T-helper 2 cell treated with Interferon-gamma antibody and Interleukin-4, amounts not matched to agents 5 μg/mL and 100 μg/mL, for 36 hours (primary cell): ENCODE results near the gene FBXO8.
"Not testable (repeated sequence)": the region's sequence is repeated elsewhere in the genome, so short reads cannot be mapped to it uniquely, and the experiment has no call there.

Source experiments
- DNase-seq: peaks from one replicate; pipeline ENCODE4 v3.0.0; 2021; ENCODE audit warnings: low spot score
- H3K27ac Mint-ChIP-seq: one replicate; pipeline ENCODE4 v1.8.0; 2021; ENCODE audit warnings: mild to moderate bottlenecking, mixed read lengths
- H3K27me3 Mint-ChIP-seq: one replicate; pipeline ENCODE4 v1.8.0; 2021; ENCODE audit warnings: low read depth, mixed read lengths
- H3K36me3 Mint-ChIP-seq: one replicate; pipeline ENCODE4 v1.8.0; 2021; ENCODE audit warnings: low read depth, mixed read lengths
- H3K4me1 Mint-ChIP-seq: one replicate; pipeline ENCODE4 v1.8.0; 2021; ENCODE audit warnings: low read depth, mixed read lengths
- H3K4me3 Mint-ChIP-seq: one replicate; pipeline ENCODE4 v1.8.0; 2022; ENCODE audit warnings: mild to moderate bottlenecking, moderate library complexity, mixed read lengths
- H3K9me3 Mint-ChIP-seq: one replicate; pipeline ENCODE4 v1.8.0; 2021; ENCODE audit warnings: mixed read lengths

The FBXO8 gene

DNA sequence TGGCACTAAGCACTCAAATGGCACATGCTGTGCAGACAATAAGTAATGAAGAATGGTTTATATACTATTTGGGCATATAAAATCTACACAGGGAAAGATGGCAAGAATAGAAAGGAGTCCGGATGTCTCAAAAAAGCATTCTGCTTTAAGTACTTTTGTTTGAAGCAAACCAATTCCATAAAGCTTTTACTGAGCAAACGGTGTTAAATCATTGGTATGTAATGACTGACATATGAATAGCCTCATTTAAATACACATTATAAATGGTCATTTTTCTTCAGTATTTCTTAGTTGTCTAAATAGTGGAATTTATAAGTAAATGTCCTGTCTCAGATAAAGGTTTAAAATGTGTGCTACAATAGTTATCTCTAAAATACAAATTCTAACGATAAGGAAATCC lies 6.0 kb downstream of the FBXO8 start:
- peaks cover 17% of the 10 kb centered on the region for H3K36me3 Mint-ChIP-seq
- peaks cover 23% of the 10 kb centered on the region for H3K4me1 Mint-ChIP-seq
- H3K27me3 Mint-ChIP-seq, result no peaks in the 10 kb centered on the region
- H3K9me3 Mint-ChIP-seq, result peaks cover 7% of the 10 kb centered on the region
- H3K4me3 Mint-ChIP-seq, result no peak overlapping the region
- DNase-seq, result no peak
- H3K27ac Mint-ChIP-seq, result no peak overlapping the region

DNA sequence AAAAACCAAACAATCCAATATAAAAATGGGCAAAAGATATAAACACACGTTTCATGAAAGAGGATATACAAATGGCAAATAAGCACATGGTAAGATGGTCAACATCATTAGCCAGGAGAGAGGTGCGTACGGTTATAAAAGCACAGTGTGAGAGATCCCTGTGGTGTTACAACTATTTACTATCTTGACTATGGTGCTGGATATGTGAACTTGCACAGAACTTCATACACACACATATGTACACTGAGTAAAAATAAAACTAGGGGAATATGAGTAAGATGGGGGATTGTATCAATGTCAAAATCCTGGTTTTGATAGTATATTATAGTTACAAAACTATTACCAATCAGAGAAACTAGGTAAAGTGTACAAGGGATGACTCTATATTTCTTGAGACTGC lies 8.4 kb downstream of the FBXO8 start:
- Mint-ChIP-seq H3K27me3 (no peaks in the 10 kb centered on the region), H3K4me3 (no peak overlapping the region), H3K27ac (no peak overlapping the region), H3K36me3 (peaks cover 12% of the 10 kb centered on the region), H3K9me3 (peaks cover 7% of the 10 kb centered on the region), H3K4me1 (peaks cover 11% of the 10 kb centered on the region)
- no peak for DNase-seq

DNA sequence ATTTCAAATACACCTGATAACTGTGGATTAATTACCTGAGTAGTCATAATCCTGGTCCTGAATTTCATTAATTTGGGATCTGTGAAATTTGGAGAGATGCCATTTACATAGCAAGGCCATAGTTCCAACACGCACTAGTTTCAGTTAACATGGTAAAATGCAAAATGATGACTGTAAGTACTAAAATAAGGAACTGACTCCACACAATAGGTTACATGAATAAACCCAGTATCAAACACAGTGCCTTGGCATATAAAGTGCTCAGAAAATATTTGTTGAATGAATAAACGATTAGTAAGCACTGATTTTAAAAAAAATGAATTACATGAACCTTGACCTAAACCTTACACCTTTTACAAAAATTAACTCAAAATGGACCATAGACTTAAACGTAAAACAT lies 9.0 kb downstream of the FBXO8 start:
- Mint-ChIP-seq H3K4me3 (no peak overlapping the region), H3K27ac (no peak overlapping the region), H3K4me1 (peaks cover 5% of the 10 kb centered on the region), H3K27me3 (no peaks in the 10 kb centered on the region), H3K36me3 (peaks cover 6% of the 10 kb centered on the region), H3K9me3 (peaks cover 4% of the 10 kb centered on the region)
- no peak for DNase-seq

DNA sequence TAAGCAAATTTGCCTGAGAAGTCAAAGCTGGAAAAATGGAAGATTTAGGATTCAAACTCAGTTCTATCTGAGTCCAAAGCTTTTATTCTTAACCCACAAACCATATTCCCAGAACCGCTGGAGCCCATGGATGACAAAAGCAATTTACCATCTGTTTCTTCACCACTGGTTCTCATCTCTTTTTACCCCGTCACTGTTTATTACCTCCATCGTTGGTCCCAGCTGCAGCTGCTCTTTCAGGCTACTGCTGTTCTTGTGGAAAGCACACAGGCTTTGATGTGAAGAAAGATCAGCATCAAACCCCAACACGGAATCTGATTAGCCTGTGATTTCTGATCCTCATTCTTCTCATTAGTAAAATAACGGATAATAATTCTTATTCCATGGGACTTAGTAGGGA lies 9.5 kb downstream of the FBXO8 start:
- Mint-ChIP-seq H3K27me3 (no peaks in the 10 kb centered on the region), H3K27ac (no peak overlapping the region), H3K4me3 (no peak overlapping the region), H3K9me3 (no peaks in the 10 kb centered on the region), H3K4me1 (no peaks in the 10 kb centered on the region), H3K36me3 (peaks cover under 1% of the 10 kb centered on the region)
- DNase-seq, result no peak

DNA sequence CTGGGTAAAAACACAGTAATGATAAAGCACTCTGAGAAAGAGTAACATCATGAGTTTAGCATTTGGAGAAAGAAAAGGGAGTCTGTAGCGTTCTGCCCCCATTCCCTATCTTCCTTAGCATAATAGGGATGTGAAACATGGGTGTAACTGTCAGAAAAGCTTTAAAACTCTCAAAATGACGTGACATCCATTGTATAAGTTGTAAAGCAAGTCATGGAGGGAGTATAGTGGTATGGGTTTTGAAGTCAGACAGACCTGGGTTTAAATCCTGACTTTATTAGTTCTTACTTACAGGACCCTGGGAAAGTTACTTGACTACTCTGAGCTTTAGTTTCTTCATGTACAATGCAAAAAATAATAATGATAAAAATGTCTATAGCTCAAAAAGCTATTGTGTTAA lies 17.1 kb downstream of the FBXO8 start:
- H3K27ac Mint-ChIP-seq, result no peak overlapping the region
- no peaks in the 10 kb centered on the region for H3K9me3 Mint-ChIP-seq
- peaks cover 3% of the 10 kb centered on the region for H3K36me3 Mint-ChIP-seq
- no peaks in the 10 kb centered on the region for H3K27me3 Mint-ChIP-seq
- DNase-seq, result no peak
- H3K4me3 Mint-ChIP-seq, result no peak overlapping the region
- no peaks in the 10 kb centered on the region for H3K4me1 Mint-ChIP-seq

DNA sequence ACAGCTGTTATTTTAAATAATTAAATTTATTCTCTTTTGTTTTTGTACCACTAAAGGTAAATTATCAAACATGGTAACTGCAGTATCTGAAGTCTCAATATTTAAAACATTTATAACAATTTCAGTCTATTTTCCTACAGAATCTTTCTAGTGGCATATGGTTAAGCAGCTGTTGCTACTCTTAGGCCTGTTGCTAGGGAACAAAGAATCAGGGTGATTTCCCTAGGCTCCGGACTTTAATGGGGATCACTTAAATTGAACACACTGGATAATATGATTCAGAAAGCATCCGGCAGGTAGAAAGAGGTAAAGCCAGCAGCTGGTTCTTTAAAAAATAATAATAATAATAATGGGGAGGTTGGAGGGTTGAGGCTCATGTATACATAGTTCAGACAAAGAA lies 17.6 kb downstream of the FBXO8 start:
- Mint-ChIP-seq H3K27ac (no peak overlapping the region), H3K27me3 (no peaks in the 10 kb centered on the region), H3K36me3 (peaks cover 3% of the 10 kb centered on the region), H3K4me3 (no peak overlapping the region), H3K9me3 (no peaks in the 10 kb centered on the region), H3K4me1 (no peaks in the 10 kb centered on the region)
- no peak for DNase-seq

DNA sequence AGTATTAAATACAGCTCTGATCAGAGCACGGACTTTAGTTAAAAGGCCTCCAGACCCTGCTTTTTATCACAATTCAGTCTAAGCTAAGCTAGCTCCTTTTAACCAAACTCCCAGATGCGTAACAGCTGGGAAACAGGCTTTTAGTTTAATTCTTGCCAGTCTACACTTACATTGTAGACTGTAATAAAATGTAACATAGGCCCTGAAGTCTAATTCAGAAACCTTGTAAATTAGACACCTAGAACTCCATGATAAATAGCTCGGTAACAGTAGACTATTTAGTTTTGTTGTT lies 20.1 kb downstream of the FBXO8 start:
- H3K27me3 Mint-ChIP-seq, result no peaks in the 10 kb centered on the region
- H3K4me3 Mint-ChIP-seq, result no peak overlapping the region
- H3K4me1 Mint-ChIP-seq, result no peaks in the 10 kb centered on the region
- H3K9me3 Mint-ChIP-seq, result no peaks in the 10 kb centered on the region
- H3K36me3 Mint-ChIP-seq, result peaks cover 3% of the 10 kb centered on the region
- H3K27ac Mint-ChIP-seq, result no peak overlapping the region
- no peak for DNase-seq

DNA sequence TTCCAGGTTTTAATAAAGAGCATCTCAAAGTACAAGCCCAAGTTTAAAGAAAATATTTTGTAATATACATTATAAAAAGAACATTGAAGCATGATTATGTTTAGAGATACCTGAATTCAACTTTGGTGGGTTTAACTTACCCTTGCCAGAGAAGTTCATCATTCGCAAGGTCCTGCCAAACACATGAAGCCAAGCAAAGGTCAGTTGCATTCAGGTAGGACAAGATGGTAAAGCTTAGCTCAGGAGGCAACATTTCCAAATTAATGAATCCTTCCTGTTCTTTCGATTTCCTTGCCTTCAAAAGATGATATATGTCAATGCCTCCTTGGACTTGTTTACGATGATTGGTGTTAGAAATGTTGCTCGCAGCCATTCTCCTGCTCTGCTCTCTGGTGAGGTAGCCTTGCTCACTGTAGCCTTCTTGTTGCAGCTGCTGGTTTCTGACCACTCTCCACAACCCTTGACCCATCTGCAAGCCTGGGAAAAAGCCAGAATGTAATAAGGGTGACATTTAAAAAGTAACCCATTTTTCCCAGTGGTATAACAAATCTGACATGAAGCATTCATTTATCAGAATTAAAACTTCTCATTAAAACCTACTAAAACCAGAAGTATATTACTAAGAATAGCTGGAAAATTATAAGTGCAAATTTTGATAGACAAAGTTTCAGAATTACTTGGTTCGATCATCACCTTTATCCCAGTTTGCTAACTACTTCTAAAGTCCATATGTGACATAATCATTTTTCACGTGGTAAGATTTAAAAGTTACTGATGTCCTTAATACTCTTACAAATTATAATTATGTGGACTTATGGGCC lies 20.6 kb downstream of the FBXO8 start:
- H3K27me3 Mint-ChIP-seq, result no peaks in the 10 kb centered on the region
- no peak overlapping the region for H3K4me3 Mint-ChIP-seq
- no peaks in the 10 kb centered on the region for H3K9me3 Mint-ChIP-seq
- no peak overlapping the region for H3K27ac Mint-ChIP-seq
- peaks cover 3% of the 10 kb centered on the region for H3K36me3 Mint-ChIP-seq
- DNase-seq, result no peak
- no peaks in the 10 kb centered on the region for H3K4me1 Mint-ChIP-seq

DNA sequence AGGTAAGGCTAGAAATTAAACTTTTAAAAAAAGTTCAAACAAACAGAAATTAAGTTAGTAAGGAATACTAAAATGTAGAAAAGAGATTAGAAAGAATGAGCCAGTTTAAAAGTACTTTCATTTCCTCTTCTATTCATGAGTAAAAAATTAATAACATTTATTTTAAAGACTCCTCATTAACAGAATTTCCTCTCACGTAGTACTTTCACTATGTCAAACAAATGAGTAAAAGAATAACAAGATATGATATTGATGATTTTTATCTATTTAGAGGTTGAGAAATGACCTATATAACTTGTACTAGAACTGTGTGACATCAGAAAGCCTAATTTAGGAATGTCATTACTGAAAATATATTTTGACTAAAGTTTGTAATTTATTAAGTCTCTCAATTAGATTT lies 22.0 kb downstream of the FBXO8 start:
- H3K27ac Mint-ChIP-seq, H3K9me3 Mint-ChIP-seq, H3K27me3 Mint-ChIP-seq, H3K36me3 Mint-ChIP-seq, DNase-seq, H3K4me3 Mint-ChIP-seq, H3K4me1 Mint-ChIP-seq: not testable (repeated sequence)

DNA sequence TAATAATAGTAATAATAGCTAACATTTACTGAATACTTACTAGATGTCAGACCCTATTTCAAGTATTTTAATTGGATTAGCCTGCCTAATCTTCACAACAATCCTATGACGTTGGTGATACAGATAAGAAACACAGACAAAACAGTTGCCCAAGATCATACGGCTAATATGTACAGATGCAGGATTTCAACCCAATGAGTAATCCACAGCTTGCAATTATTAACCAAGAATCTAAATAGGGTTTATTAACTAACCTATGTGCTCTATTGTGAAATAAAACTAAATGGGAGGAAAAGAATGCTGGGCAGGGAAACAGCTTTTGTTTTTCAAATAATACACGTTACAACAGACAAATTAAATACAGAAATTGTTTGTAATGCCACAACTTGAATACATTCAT lies 23.4 kb downstream of the FBXO8 start:
- Mint-ChIP-seq H3K36me3 (peaks cover 3% of the 10 kb centered on the region), H3K4me1 (no peaks in the 10 kb centered on the region), H3K27ac (no peak overlapping the region), H3K27me3 (no peaks in the 10 kb centered on the region), H3K9me3 (no peaks in the 10 kb centered on the region), H3K4me3 (no peak overlapping the region)
- no peak for DNase-seq

DNA sequence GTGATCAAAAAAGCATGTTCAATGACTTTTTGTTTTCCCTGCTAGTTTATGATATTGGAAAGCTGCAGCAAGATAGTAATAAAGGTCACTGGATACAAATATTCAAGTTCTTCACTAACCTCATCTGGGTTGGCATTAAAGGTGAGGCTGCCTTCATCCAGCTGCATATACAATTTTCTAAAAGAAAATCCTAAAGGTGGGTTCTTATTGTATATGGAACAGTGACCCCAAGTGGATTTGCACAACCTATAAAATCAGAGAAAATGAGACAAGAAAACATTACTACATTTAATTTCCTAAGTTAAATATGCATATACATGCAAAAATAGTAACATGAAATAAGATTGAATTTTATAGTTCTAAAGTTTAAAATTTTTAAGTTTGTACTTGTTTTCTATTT lies 23.9 kb downstream of the FBXO8 start:
- no peaks in the 10 kb centered on the region for H3K27me3 Mint-ChIP-seq
- no peak overlapping the region for H3K27ac Mint-ChIP-seq
- no peaks in the 10 kb centered on the region for H3K4me1 Mint-ChIP-seq
- H3K9me3 Mint-ChIP-seq, result no peaks in the 10 kb centered on the region
- no peak overlapping the region for H3K4me3 Mint-ChIP-seq
- H3K36me3 Mint-ChIP-seq, result peaks cover 3% of the 10 kb centered on the region
- no peak for DNase-seq

DNA sequence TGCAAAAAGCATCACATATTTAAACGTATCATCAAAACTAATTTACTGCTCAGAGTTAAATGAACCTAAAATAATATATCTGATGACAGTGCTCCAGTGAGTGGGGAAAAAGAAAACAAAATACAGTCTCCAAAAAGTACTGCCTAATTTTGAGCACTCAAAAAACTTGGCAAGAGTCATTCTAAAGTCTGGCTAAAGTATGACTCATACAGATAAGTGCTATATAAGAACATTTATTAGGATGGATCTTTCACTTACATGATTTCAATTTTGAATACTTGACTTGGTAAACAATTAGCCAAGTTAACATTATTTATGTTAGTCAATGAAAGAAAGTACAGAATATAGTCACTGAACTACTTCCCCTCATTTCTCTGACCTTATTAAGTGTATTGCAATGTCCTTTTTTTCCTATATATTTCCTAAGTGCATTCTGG lies 27.2 kb downstream of the FBXO8 start:
- H3K36me3 Mint-ChIP-seq, result no peaks in the 10 kb centered on the region
- no peak for DNase-seq
- no peaks in the 10 kb centered on the region for H3K27me3 Mint-ChIP-seq
- peaks cover 2% of the 10 kb centered on the region for H3K4me1 Mint-ChIP-seq
- no peak overlapping the region for H3K27ac Mint-ChIP-seq
- H3K9me3 Mint-ChIP-seq, result no peaks in the 10 kb centered on the region
- H3K4me3 Mint-ChIP-seq, result no peak overlapping the region

DNA sequence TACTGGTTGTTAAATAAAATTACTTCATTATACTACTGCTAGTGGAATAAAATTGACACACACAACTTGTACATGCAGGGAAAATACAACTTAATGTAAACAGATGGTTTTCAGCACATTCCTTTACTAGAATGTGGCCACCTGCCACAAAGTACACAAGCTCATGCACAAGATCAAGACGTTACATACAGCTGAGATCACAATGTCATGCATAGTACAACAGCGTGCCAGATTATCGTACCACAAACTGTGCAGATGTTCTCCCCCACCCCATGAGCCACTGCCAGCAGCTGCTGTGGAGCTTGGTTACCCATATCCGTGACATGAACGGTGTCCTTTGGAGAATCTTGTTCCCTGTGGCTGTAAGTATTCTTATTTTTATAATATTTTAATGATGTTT lies 27.7 kb downstream of the FBXO8 start:
- H3K4me3 Mint-ChIP-seq, result no peak overlapping the region
- DNase-seq, result no peak
- H3K4me1 Mint-ChIP-seq, result peaks cover 2% of the 10 kb centered on the region
- no peaks in the 10 kb centered on the region for H3K36me3 Mint-ChIP-seq
- no peaks in the 10 kb centered on the region for H3K27me3 Mint-ChIP-seq
- no peak overlapping the region for H3K27ac Mint-ChIP-seq
- H3K9me3 Mint-ChIP-seq, result no peaks in the 10 kb centered on the region

DNA sequence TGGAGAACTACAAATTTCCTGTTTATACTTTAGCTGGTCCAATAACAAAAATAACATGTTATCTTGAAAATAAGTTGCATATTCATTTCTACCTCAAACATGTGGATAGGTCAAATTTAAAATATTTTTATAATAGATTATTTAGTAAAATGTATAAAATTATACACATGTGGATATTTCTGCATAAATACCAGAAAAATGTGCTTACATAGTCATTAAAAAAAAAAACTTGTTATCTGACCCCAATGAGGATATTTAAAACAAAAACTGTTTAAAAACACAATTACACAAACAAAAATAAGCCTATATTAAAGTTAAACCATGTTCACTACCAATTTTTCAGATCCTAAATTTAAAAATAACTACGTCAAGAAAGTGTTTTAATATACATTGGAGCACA lies 28.1 kb downstream of the FBXO8 start:
- no peaks in the 10 kb centered on the region for H3K36me3 Mint-ChIP-seq
- DNase-seq, result no peak
- H3K27me3 Mint-ChIP-seq, result no peaks in the 10 kb centered on the region
- H3K4me3 Mint-ChIP-seq, result no peak overlapping the region
- H3K27ac Mint-ChIP-seq, result no peak overlapping the region
- H3K4me1 Mint-ChIP-seq, result peaks cover 2% of the 10 kb centered on the region
- no peaks in the 10 kb centered on the region for H3K9me3 Mint-ChIP-seq

DNA sequence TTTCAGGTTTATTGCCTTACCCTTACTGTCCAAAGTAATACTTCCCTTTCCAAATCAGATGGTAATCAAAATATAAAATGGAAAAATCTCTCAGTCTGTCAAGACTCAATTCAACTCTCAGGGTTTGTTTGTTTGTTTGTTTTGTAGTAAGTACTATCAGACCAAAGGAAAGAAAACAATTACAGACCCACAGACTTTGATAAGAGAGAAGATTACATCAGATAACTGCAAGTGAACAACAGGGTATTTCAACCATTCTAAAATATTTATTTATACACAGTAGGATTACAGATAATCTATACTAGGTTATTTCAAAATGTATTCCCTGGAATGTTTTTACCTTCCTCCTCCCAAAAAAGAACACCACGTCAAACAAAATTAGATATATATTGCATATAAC lies 28.9 kb downstream of the FBXO8 start:
- DNase-seq, result no peak
- Mint-ChIP-seq H3K4me1 (peaks cover 2% of the 10 kb centered on the region), H3K27me3 (no peaks in the 10 kb centered on the region), H3K36me3 (no peaks in the 10 kb centered on the region), H3K27ac (no peak overlapping the region), H3K9me3 (no peaks in the 10 kb centered on the region), H3K4me3 (no peak overlapping the region)
